Midbrain (tissue), 1 donor: Measurements from ENCODE around the gene LCA5.
A peak's percentile ranks its signal among the peaks of the same experiment; 100 is the strongest.
"Not testable (repeated sequence)": the region's sequence is repeated elsewhere in the genome, so short reads cannot be mapped to it uniquely, and the experiment has no call there.

Experiments
- DNase-seq: peaks from one replicate; lab custom pipeline; 2025; lab: John Stamatoyannopoulos, UW

Gene LCA5

GRCh38 chr6:79467716-79468115, 69.5 kb downstream of the LCA5 start:
- no peak for DNase-seq

- DNase-seq = peak; percentile 53
These were observed 70.9 kb downstream of the LCA5 start for GRCh38 chr6:79466207-79466834.

- no peak for DNase-seq
These were observed 71.8 kb downstream of the LCA5 start for GRCh38 chr6:79465381-79465780.

- no peak for DNase-seq
These were observed 73.6 kb downstream of the LCA5 start for GRCh38 chr6:79463621-79464050.

- peak; percentile 50 for DNase-seq
These were observed 76.0 kb downstream of the LCA5 start for GRCh38 chr6:79461205-79461604.

- DNase-seq = no peak
These were observed 81.8 kb downstream of the LCA5 start for GRCh38 chr6:79455446-79455845.

GRCh38 chr6:79453558-79454042, 83.6 kb downstream of the LCA5 start:
- DNase-seq = no peak

- DNase-seq = no peak
These were observed 86.2 kb downstream of the LCA5 start for GRCh38 chr6:79450984-79451383.

- DNase-seq = no peak
These were observed 91.2 kb downstream of the LCA5 start for GRCh38 chr6:79446006-79446405.

GRCh38 chr6:79443876-79444275, 93.4 kb downstream of the LCA5 start:
- not testable (repeated sequence) for DNase-seq

- no peak for DNase-seq
These were observed 96.0 kb downstream of the LCA5 start for GRCh38 chr6:79441192-79441591.

- no peak for DNase-seq
These were observed 96.6 kb downstream of the LCA5 start for GRCh38 chr6:79440598-79440997.

- DNase-seq = no peak
These were observed 99.2 kb downstream of the LCA5 start for GRCh38 chr6:79438030-79438429.

GRCh38 chr6:79436241-79436640, 101.0 kb downstream of the LCA5 start:
- DNase-seq = no peak

- DNase-seq = no peak
These were observed 101.5 kb downstream of the LCA5 start for GRCh38 chr6:79435746-79436145.
